HG03196 (cell line): ENCODE measurements around the gene SLC47A2.
"Not testable (repeated sequence)": the region's sequence is repeated elsewhere in the genome, so short reads cannot be mapped to it uniquely, and the experiment has no call there.

Experiments used
- ATAC-seq: cut with Tn5 transposase; IDR thresholded peaks from one replicate; pipeline ENCODE4 v1.9.1; 2021; ENCODE audit not compliant: unreplicated experiment

SLC47A2 gene

GRCh38 chr17:19671433-19671832 lies 45.0 kb downstream of the SLC47A2 start:
- ATAC-seq, result no peak

GRCh38 chr17:19670908-19671307 lies 45.5 kb downstream of the SLC47A2 start:
- ATAC-seq, result no peak

GRCh38 chr17:19669680-19670079 lies 46.7 kb downstream of the SLC47A2 start:
- ATAC-seq, result not testable (repeated sequence)

- no peak for ATAC-seq
Measured at GRCh38 chr17:19664821-19665181, 51.6 kb downstream of the SLC47A2 start.

GRCh38 chr17:19664136-19664820 lies 52.1 kb downstream of the SLC47A2 start:
- ATAC-seq, result no peak

GRCh38 chr17:19663097-19663496 lies 53.3 kb downstream of the SLC47A2 start:
- ATAC-seq, result no peak

- no peak for ATAC-seq
Measured at GRCh38 chr17:19661121-19661520, 55.3 kb downstream of the SLC47A2 start.

GRCh38 chr17:19660219-19660870 lies 56.0 kb downstream of the SLC47A2 start:
- no peak for ATAC-seq

GRCh38 chr17:19659366-19660177 lies 56.8 kb downstream of the SLC47A2 start:
- no peak for ATAC-seq

- no peak for ATAC-seq
Measured at GRCh38 chr17:19656851-19657581, 59.4 kb downstream of the SLC47A2 start.

- ATAC-seq, result no peak
Measured at GRCh38 chr17:19656336-19656735, 60.0 kb downstream of the SLC47A2 start.

GRCh38 chr17:19654896-19655295 lies 61.5 kb downstream of the SLC47A2 start:
- no peak for ATAC-seq

GRCh38 chr17:19654342-19654886 lies 62.0 kb downstream of the SLC47A2 start:
- no peak for ATAC-seq

GRCh38 chr17:19652595-19652994 lies 63.8 kb downstream of the SLC47A2 start:
- ATAC-seq, result no peak

GRCh38 chr17:19651451-19652238 lies 64.7 kb downstream of the SLC47A2 start:
- ATAC-seq, result no peak

GRCh38 chr17:19650826-19651225 lies 65.6 kb downstream of the SLC47A2 start:
- no peak for ATAC-seq

- ATAC-seq, result no peak
Measured at GRCh38 chr17:19649274-19649541, 67.2 kb downstream of the SLC47A2 start.

GRCh38 chr17:19648475-19649273 lies 67.7 kb downstream of the SLC47A2 start, which contains the start of gene ALDH3A2:
TSS of gene ALDH3A2 (plus strand) at chr17:19648751. CDS start at chr17:19648972, 221 bp downstream.
- ATAC-seq, result peak; percentile 92

- ATAC-seq, result no peak
Measured at GRCh38 chr17:19647697-19648474, 68.5 kb downstream of the SLC47A2 start.
